GM12864 (cell line): ENCODE results near the gene WWOX.

Experiments used
- DNase-seq: peaks from one replicate; pipeline ENCODE4 v3.0.0-alpha.2; 2011; ENCODE audit warnings: low read depth
- H3K4me3 ChIP-seq: 2 replicates; pipeline ENCODE4 v1.5.1; 2011; ENCODE audit warnings: mild to moderate bottlenecking, low read depth, low read length, control low read depth
- CTCF ChIP-seq: IDR thresholded peaks from 2 replicates; pipeline ENCODE4 v1.5.1; 2011; ENCODE audit warnings: low read depth, mild to moderate bottlenecking, moderate library complexity, low read length, control low read depth, inconsistent platforms; ENCODE audit errors: missing control alignments

Gene WWOX

GRCh38 chr16:78969721-78970120 lies 870.3 kb downstream of the WWOX start:
- H3K4me3 ChIP-seq = no peak overlapping the region
- DNase-seq = no peak
- TF ChIP-seq CTCF = no peak

GRCh38 chr16:78970650-78971049 lies 871.2 kb downstream of the WWOX start:
- TF ChIP-seq CTCF = no peak
- no peak for DNase-seq
- no peak overlapping the region for H3K4me3 ChIP-seq

GRCh38 chr16:78972006-78972405 lies 872.6 kb downstream of the WWOX start:
- no peak for DNase-seq
- no peak overlapping the region for H3K4me3 ChIP-seq
- TF ChIP-seq CTCF = no peak

- no peak for DNase-seq
- TF ChIP-seq CTCF = no peak
- H3K4me3 ChIP-seq = no peak overlapping the region
Measured at GRCh38 chr16:78972986-78973385, 873.5 kb downstream of the WWOX start.

GRCh38 chr16:78976212-78976611 lies 876.8 kb downstream of the WWOX start:
- TF ChIP-seq CTCF = no peak
- no peak for DNase-seq
- no peak overlapping the region for H3K4me3 ChIP-seq

- no peak for DNase-seq
- no peak overlapping the region for H3K4me3 ChIP-seq
- TF ChIP-seq CTCF = no peak
Measured at GRCh38 chr16:78980825-78981224, 881.4 kb downstream of the WWOX start.

GRCh38 chr16:78982096-78982744 lies 882.8 kb downstream of the WWOX start:
- DNase-seq = no peak
- H3K4me3 ChIP-seq = no peak overlapping the region
- TF ChIP-seq CTCF = no peak
